ENCODE data around the gene DIAPH3. TPM values are rescaled to one million over a fixed set of nuclear protein-coding genes. Genes with fewer than 3 reads are reported as not detected.

DIAPH3 gene
- polyA plus RNA-seq, 2 of the 4 experiments (the other 2 are of a cell fraction): 10.8 to 13.6 TPM

- Histone ChIP-seq H3K27ac (no peak overlapping the region), H3K4me2 (no peak overlapping the region), H3K9me3 (no peaks in the 10 kb centered on the region), H3K4me3 (no peak overlapping the region), H3K4me1 (no peaks in the 10 kb centered on the region)
- ChIA-PET CTCF (interaction anchor here (1.4 to 1.5 kb wide), 2 partner anchors 10 to 15 kb away, joined by 3 read pairs; no protein-coding TSS in a partner anchor), POLR2A (no interaction called here)
- FAIRE-seq (no peak), DNase-seq (ENCODE audit: low read depth in 1 of 2, low spot score in 1 of 2) (no peak), ATAC-seq (no peak)
- 91% methylated on average over 6 of the region's 6 CpGs for WGBS (ENCODE audit: missing lambda C conversion rate)
- TF ChIP-seq CBX2 (IDR thresholded peaks at IDR 0.05; ENCODE audit: borderline replicate concordance, low read depth): no peak
- TF ChIP-seq ATOH8 (CRISPR knock-in tag; IDR thresholded peaks at IDR 0.05; ENCODE audit: low read depth): no peak
Measured at GRCh38 chr13:59789558-59789957, 374.2 kb downstream of the DIAPH3 start.

GRCh38 chr13:59787679-59788078 lies 376.0 kb downstream of the DIAPH3 start:
- no peak for FAIRE-seq
- CTCF ChIA-PET: interaction anchor here (1.0 kb wide), 1 partner anchor 17 kb away, joined by 3 read pairs; no protein-coding TSS in a partner anchor

GRCh38 chr13:59782696-59783095 lies 381.0 kb downstream of the DIAPH3 start:
- no peak for TF ChIP-seq MAX (IDR thresholded peaks at IDR 0.05)
- TF ChIP-seq RFX5 (IDR thresholded peaks at IDR 0.05): no peak
- no peak for TF ChIP-seq KDM5A (IDR thresholded peaks at IDR 0.05)
- no peak for TF ChIP-seq POLR2A (IDR thresholded peaks at IDR 0.05; ENCODE audit: low read length)
- no peak for TF ChIP-seq RNF2 (IDR thresholded peaks at IDR 0.05; ENCODE audit: borderline replicate concordance, low read depth)
- TF ChIP-seq ZNF302 (CRISPR knock-in tag; IDR thresholded peaks at IDR 0.05): no peak
- no peak for TF ChIP-seq HOXB13 (CRISPR knock-in tag; IDR thresholded peaks at IDR 0.05; ENCODE audit: low read depth)
- TF ChIP-seq RARB (CRISPR knock-in tag; IDR thresholded peaks at IDR 0.05): no peak
- TF ChIP-seq FOSL2 (IDR thresholded peaks at IDR 0.05): no peak
- TF ChIP-seq FOSL2 (CRISPR knock-in tag; IDR thresholded peaks at IDR 0.05): no peak
- TF ChIP-seq EHF (CRISPR knock-in tag; IDR thresholded peaks at IDR 0.05): no peak
- no peak for TF ChIP-seq EP300 (IDR thresholded peaks at IDR 0.05)
- no peak for TF ChIP-seq HOXA7 (CRISPR knock-in tag; IDR thresholded peaks at IDR 0.05)
- no peak for TF ChIP-seq HOXB5 (CRISPR knock-in tag; IDR thresholded peaks at IDR 0.05)
- no peak for TF ChIP-seq RCOR1 (IDR thresholded peaks at IDR 0.05; ENCODE audit: low read depth, low read length)
- no peak for TF ChIP-seq JUNB (IDR thresholded peaks at IDR 0.05)
- no peak for TF ChIP-seq HDAC2 (IDR thresholded peaks at IDR 0.05)
- TF ChIP-seq ZSCAN20 (CRISPR knock-in tag; IDR thresholded peaks at IDR 0.05): no peak
- H3K27ac ChIP-seq: no peak overlapping the region
- no peaks in the 10 kb centered on the region for H3K4me1 ChIP-seq
- ChIA-PET POLR2A (no interaction called here), CTCF (no interaction called here)
- ATAC-seq (no peak), FAIRE-seq (no peak), DNase-seq (ENCODE audit: low read depth in 1 of 2, low spot score in 1 of 2) (no peak)
- no peaks in the 10 kb centered on the region for H3K9me3 ChIP-seq
- WGBS (ENCODE audit: missing lambda C conversion rate): 77% methylated on average over 4 of the region's 4 CpGs
- H3K4me2 ChIP-seq: no peak overlapping the region
- H3K4me3 ChIP-seq: no peak overlapping the region

More at GRCh38 chr13:59787679-59788078, 376.0 kb downstream of the DIAPH3 start:
- no peak overlapping the region for H3K4me3 ChIP-seq
- ATAC-seq (no peak), DNase-seq (ENCODE audit: low read depth in 1 of 2, low spot score in 1 of 2) (no peak)
- H3K9me3 ChIP-seq: no peaks in the 10 kb centered on the region
- no peak overlapping the region for H3K27ac ChIP-seq
- TF ChIP-seq GATA3 (IDR thresholded peaks at IDR 0.05; ENCODE audit: borderline replicate concordance) (no peak), ZNF302 (CRISPR knock-in tag; IDR thresholded peaks at IDR 0.05) (no peak), HMGXB4 (CRISPR knock-in tag; IDR thresholded peaks at IDR 0.05; ENCODE audit: borderline replicate concordance) (no peak), EP300 (IDR thresholded peaks at IDR 0.05) (no peak), ZSCAN20 (CRISPR knock-in tag; IDR thresholded peaks at IDR 0.05) (no peak), HEYL (CRISPR knock-in tag; IDR thresholded peaks at IDR 0.05) (no peak)
- POLR2A ChIA-PET: no interaction called here
- no peak overlapping the region for H3K4me2 ChIP-seq
- no peaks in the 10 kb centered on the region for H3K4me1 ChIP-seq
